HepG2 (cell line): ENCODE results near the gene SULT2B1. TPM values are rescaled to one million over a fixed set of nuclear protein-coding genes. Genes with fewer than 3 reads are reported as not detected.

Experiments used
- ATAC-seq: fragments of 200-7000 bp; cut with Tn5 transposase; 3 replicates; pipeline ENCODE4 v1.9.1; 2020; ENCODE audit warnings: mild to moderate bottlenecking, moderate library complexity
- BruUV-seq: library from RNA; stranded (reverse); fragments of 400-500 nt; replicated peaks from 2 replicates; lab custom pipeline; 2021; lab: Mats Ljungman, UMichigan
- CTCF ChIA-PET: fragments of 300-600 bp; formaldehyde crosslinking; extraction: SDS; loops from one replicate; lab custom pipeline; 2021; ENCODE audit warnings: low total read pairs, inconsistent platforms, low intra/inter-chr PET ratio; lab: Yijun Ruan, JAX
- POLR2A ChIA-PET: fragments of 350-600 bp; sonication (Branson Sonifier 250); formaldehyde crosslinking; loops from one replicate; lab custom pipeline; 2020; ENCODE audit warnings: antibody characterized with exemption, inconsistent platforms; lab: Yijun Ruan, JAX
- DNase-seq: peaks from one replicate; pipeline ENCODE4 v3.0.0-alpha.2; 2015; ENCODE audit warnings: low spot score
- FAIRE-seq: peaks from 3 replicates; lab custom pipeline; 2011; peaks lifted over from hg19 to GRCh38; lab: Jason Lieb, UNC
- H2AFZ ChIP-seq: one replicate; pipeline ENCODE4 v1.6.1; 2011; ENCODE audit warnings: low read length, inconsistent platforms
- H3K27ac ChIP-seq: fragments of 300-600 bp; 3 replicates; pipeline ENCODE4 v1.8.0; 2011; ENCODE audit warnings: mixed run types, mild to moderate bottlenecking, mixed read lengths, low read length, inconsistent platforms; ENCODE audit not compliant: insufficient read depth; ENCODE audit errors: extremely low read length
- H3K27me3 ChIP-seq, 2 experiments: fragments of 200-600 bp in 1 of 2; 2 replicates in 1 of 2; 3 replicates in 1 of 2; pipeline versions ENCODE4 v1.6.0 to v1.8.0; 2011; ENCODE audit warnings: low read length in 2 of 2, mild to moderate bottlenecking in 2 of 2, moderate library complexity in 2 of 2, inconsistent platforms in 1 of 2; ENCODE audit not compliant: insufficient read depth in 2 of 2, control insufficient read depth in 1 of 2
- H3K36me3 ChIP-seq, 2 experiments: fragments of 200-600 bp in 1 of 2; replicated peaks in 1 of 2; 2 replicates in 1 of 2; 3 replicates in 1 of 2; pipeline versions ENCODE4 v1.5.1 to v1.8.0; 2011; ENCODE audit warnings: low read length in 2 of 2, inconsistent platforms in 1 of 2; ENCODE audit not compliant: insufficient read depth in 2 of 2, control insufficient read depth in 1 of 2
- H3K4me1 ChIP-seq: 2 replicates; pipeline ENCODE4 v1.5.1; 2012; ENCODE audit warnings: low read length, inconsistent platforms; ENCODE audit not compliant: insufficient read depth
- H3K4me2 ChIP-seq: 2 replicates; pipeline ENCODE4 v1.6.0; 2011; ENCODE audit warnings: low read depth, low read length, inconsistent platforms
- H3K4me3 ChIP-seq, 3 experiments: fragments of 200-600 bp in 1 of 3; sonication (generic), shearing (Covaris generic) in 1 of 3; replicated peaks in 1 of 3; 2 replicates each; pipeline ENCODE4 v1.5.1; 2011 to 2016; ENCODE audit warnings: low read length in 3 of 3, inconsistent platforms in 2 of 3, low read depth in 2 of 3, mild to moderate bottlenecking in 2 of 3, control low read depth in 1 of 3, mixed read lengths in 1 of 3; ENCODE audit not compliant: insufficient read depth in 1 of 3
- H3K79me2 ChIP-seq: one replicate; pipeline ENCODE4 v1.6.1; 2011; ENCODE audit warnings: low read length, inconsistent platforms; ENCODE audit not compliant: insufficient read depth
- H3K9ac ChIP-seq: 2 replicates; pipeline ENCODE4 v1.6.0; 2011; ENCODE audit warnings: mild to moderate bottlenecking, low read depth, low read length, inconsistent platforms; ENCODE audit not compliant: insufficient read depth
- H3K9me3 ChIP-seq: 2 replicates; pipeline ENCODE4 v1.5.1; 2012; ENCODE audit warnings: mild to moderate bottlenecking, low read length
- H4K20me1 ChIP-seq: 2 replicates; pipeline ENCODE4 v1.6.0; 2011; ENCODE audit warnings: inconsistent platforms, mild to moderate bottlenecking, low read length, moderate library complexity; ENCODE audit not compliant: insufficient read depth
- ATF5 ChIP-seq: sonication (generic); formaldehyde crosslinking; IDR thresholded peaks from 2 replicates; pipeline ENCODE4 v1.4.0; 2020; ENCODE audit warnings: mild to moderate bottlenecking, low read depth, missing genetic modification reagents
- FOXM1 ChIP-seq: sonication (generic); formaldehyde crosslinking; IDR thresholded peaks from 2 replicates; pipeline ENCODE4 v1.5.0; 2020; ENCODE audit warnings: missing genetic modification reagents
- HMGXB3 ChIP-seq: sonication (generic); formaldehyde crosslinking; IDR thresholded peaks from 2 replicates; pipeline ENCODE4 v1.4.0; 2020; ENCODE audit warnings: missing genetic modification reagents, borderline replicate concordance
- IRF2 ChIP-seq: IDR thresholded peaks from 2 replicates; pipeline ENCODE4 v1.6.1; 2018; ENCODE audit warnings: missing genetic modification reagents, missing compliant biosample characterization
- NR2C2 ChIP-seq: sonication (generic); formaldehyde crosslinking; IDR thresholded peaks from 2 replicates; pipeline ENCODE4 v1.4.0; 2020; ENCODE audit warnings: missing genetic modification reagents, mild to moderate bottlenecking, moderate library complexity, borderline replicate concordance
- SALL1 ChIP-seq: sonication (generic); formaldehyde crosslinking; IDR thresholded peaks from 2 replicates; pipeline ENCODE4 v1.8.0; 2022; ENCODE audit warnings: mild to moderate bottlenecking, missing genetic modification reagents
- SUZ12 ChIP-seq: fragments of 150-350 bp; IDR thresholded peaks from 2 replicates; pipeline ENCODE4 v1.6.1; 2014; ENCODE audit warnings: low read depth, low read length
- TBP ChIP-seq: sonication (generic); formaldehyde crosslinking; IDR thresholded peaks from 2 replicates; pipeline ENCODE4 v1.5.0; 2020; ENCODE audit warnings: missing genetic modification reagents
- THAP11 ChIP-seq: IDR thresholded peaks from 2 replicates; pipeline ENCODE4 v1.6.1; 2016; ENCODE audit warnings: missing biosample characterization, missing genetic modification reagents
- YY1 ChIP-seq: IDR thresholded peaks from 2 replicates; pipeline ENCODE4 v1.6.1; 2011; ENCODE audit warnings: low read length, low read depth, moderate library complexity, mild to moderate bottlenecking; ENCODE audit not compliant: insufficient read depth, insufficient replicate concordance
- ZBTB21 ChIP-seq: sonication (generic); formaldehyde crosslinking; IDR thresholded peaks from 2 replicates; pipeline ENCODE4 v1.4.0; 2020; ENCODE audit warnings: missing genetic modification reagents
- ZFP62 ChIP-seq: sonication (generic); formaldehyde crosslinking; IDR thresholded peaks from 2 replicates; pipeline ENCODE4 v1.4.0; 2020; ENCODE audit warnings: missing genetic modification reagents
- ZMAT3 ChIP-seq: sonication (generic); formaldehyde crosslinking; conservative IDR thresholded peaks from 2 replicates; pipeline ENCODE4 v1.7.0; 2021; ENCODE audit warnings: missing genetic modification reagents
- ZNF124 ChIP-seq: sonication (generic); formaldehyde crosslinking; IDR thresholded peaks from 2 replicates; pipeline ENCODE4 v1.4.0; 2020; ENCODE audit warnings: missing genetic modification reagents
- ZNF143 ChIP-seq: sonication (generic); formaldehyde crosslinking; IDR thresholded peaks from 2 replicates; pipeline ENCODE4 v1.4.0; 2020; ENCODE audit warnings: missing genetic modification reagents
- ZNF251 ChIP-seq: sonication (generic); formaldehyde crosslinking; IDR thresholded peaks from 2 replicates; pipeline ENCODE4 v1.9.0; 2021; ENCODE audit warnings: mild to moderate bottlenecking, missing genetic modification reagents
- ZNF335 ChIP-seq: sonication (generic); formaldehyde crosslinking; IDR thresholded peaks from 2 replicates; pipeline ENCODE4 v1.4.0; 2020; ENCODE audit warnings: missing genetic modification reagents
- ZNF451 ChIP-seq: sonication (generic); formaldehyde crosslinking; IDR thresholded peaks from 2 replicates; pipeline ENCODE4 v1.5.0; 2020; ENCODE audit warnings: mild to moderate bottlenecking, missing genetic modification reagents
- ZNF580 ChIP-seq: IDR thresholded peaks from 2 replicates; pipeline ENCODE4 v1.6.1; 2016; ENCODE audit warnings: low read depth, borderline replicate concordance
- WGBS: methylation state at CpG from one replicate; pipeline ENCODE4 v1.1.6; 2017; ENCODE audit warnings: low lambda C conversion rate; 5-methylcytosine and 5-hydroxymethylcytosine counted together
- in situ Hi-C: cut with HindIII; loops from 2 replicates; pipeline ENCODE4 v1.10.0; 2017; ENCODE audit warnings: low pct_unique_long_range_greater_than_20kb; ENCODE audit not compliant: extremely low pct_ligation_motif_present
- intact Hi-C: fragments of 100-400 bp; cut with micrococcal nuclease; formaldehyde crosslinking; loops from one replicate; pipeline ENCODE4 v1.10.0; 2022; ENCODE audit not compliant: unreplicated experiment
- polyA plus RNA-seq, 8 experiments: library from polyadenylated mRNA; depleted of rRNA in 3 of 8; stranded (reverse) in 7 of 8; unstranded in 1 of 8; fragments of >200 nt; fragmentation: Illumina TruSeq in 4 of 8; extraction: Trizol in 4 of 8; gene quantifications; 2 replicates each; pipeline versions ENCODE4 v1.2.1 to v1.2.3, GENCODE V29; 2011 to 2016; ENCODE audit warnings: low read depth in 4 of 8, missing spikeins in 1 of 8, mixed read lengths in 1 of 8; ENCODE audit not compliant: insufficient read depth in 1 of 8
- total RNA-seq, 5 experiments: library from RNA; depleted of rRNA; stranded (reverse); fragments of >200 nt; fragmentation: Illumina TruSeq; extraction: Trizol; gene quantifications; 2 replicates each; pipeline ENCODE4 v1.2.3, GENCODE V29; 2016; ENCODE audit warnings: low read depth in 1 of 5

SULT2B1 gene
- total and polyA plus RNA-seq, 2 of the 13 experiments (the other 11 are each of a cell fraction or from before 2014, with no cell fraction given) = 0.13 TPM; not detected in 1

- no peak overlapping the region for H3K27ac ChIP-seq
- FAIRE-seq (no peak), DNase-seq (no peak), ATAC-seq (peak; percentile 52)
- no peaks in the 10 kb centered on the region for H3K79me2 ChIP-seq
- H3K4me2 ChIP-seq = no peak overlapping the region; the same call in 1 of the 2 replicates
- intact Hi-C loops (no loop called here), in situ Hi-C loops (no loop called here)
- H3K4me3 ChIP-seq = no peak overlapping the region
- no peak overlapping the region for H2AFZ ChIP-seq
- H4K20me1 ChIP-seq = no peaks in the 10 kb centered on the region
- H3K9ac ChIP-seq = no peak overlapping the region
- peaks cover 18% of the 10 kb centered on the region for H3K4me1 ChIP-seq
- peaks cover 7 to 39% of the 10 kb centered on the region in 2 experiments; a peak in 4 of 5 replicates for H3K27me3 ChIP-seq
- no peaks in the 10 kb centered on the region for H3K9me3 ChIP-seq
- ChIA-PET POLR2A (no interaction called here), CTCF (no interaction called here)
- no peaks in the 10 kb centered on the region for H3K36me3 ChIP-seq
- no TSS peak for BruUV-seq
- WGBS = 18% methylated on average over 17 of the region's 24 CpGs
- TF ChIP-seq NR2C2 (CRISPR knock-in tag) = peak; percentile 58
- no peak for TF ChIP-seq ATF5 (CRISPR knock-in tag)
- TF ChIP-seq ZNF124 = no peak
- TF ChIP-seq IRF2 (CRISPR knock-in tag) = 0 out of 2 replicates have a peak, but pooled peaks have one; percentile 23
- peak; percentile 97 for TF ChIP-seq TBP (CRISPR knock-in tag)
- TF ChIP-seq SUZ12 = peak; percentile 98
- peak; percentile 100 for TF ChIP-seq THAP11 (CRISPR knock-in tag)
- TF ChIP-seq FOXM1 (CRISPR knock-in tag) = no peak
- peak; percentile 94 for TF ChIP-seq ZFP62 (CRISPR knock-in tag)
- no peak for TF ChIP-seq HMGXB3 (CRISPR knock-in tag)
- peak; percentile 28; the same call in 1 of the 2 replicates for TF ChIP-seq SALL1 (CRISPR knock-in tag)
- TF ChIP-seq ZNF580 (CRISPR knock-in tag) = no peak; the same call in 1 of the 2 replicates
- 0 out of 2 replicates have a peak, but pooled peaks have one; percentile 37 for TF ChIP-seq ZNF335
- TF ChIP-seq ZNF451 (CRISPR knock-in tag) = no peak
- no peak for TF ChIP-seq ZNF251
- peak; percentile 21 for TF ChIP-seq YY1
- TF ChIP-seq ZNF143 (CRISPR knock-in tag) = peak; percentile 97
- TF ChIP-seq ZMAT3 (CRISPR knock-in tag) = no peak
- no peak for TF ChIP-seq ZBTB21 (CRISPR knock-in tag)
Observed at GRCh38 chr19:48510421-48511268, 41.3 kb upstream of the SULT2B1 start.
